Body of pancreas (tissue), 4 donors: Measurements from ENCODE around the gene PACS2.

Experiments used
- POLR2A ChIP-seq, 3 donors: fragments of 450-650 bp; IDR thresholded peaks; one replicate each; pipeline ENCODE4 v1.6.1; 2016; ENCODE audit warnings: antibody characterized with exemption in 3 of 3, mild to moderate bottlenecking in 2 of 3
- TF ChIP-seq, protein P1 (sequence below), 7 experiments: fragments of 450-650 bp in 4 of 7; fragments of 200-600 bp in 3 of 7; sonication (generic) in 3 of 7; IDR thresholded peaks; one replicate each; pipeline ENCODE4 v1.5.1; 2016 to 2019; ENCODE audit warnings: antibody characterized with exemption in 7 of 7

DNA sequence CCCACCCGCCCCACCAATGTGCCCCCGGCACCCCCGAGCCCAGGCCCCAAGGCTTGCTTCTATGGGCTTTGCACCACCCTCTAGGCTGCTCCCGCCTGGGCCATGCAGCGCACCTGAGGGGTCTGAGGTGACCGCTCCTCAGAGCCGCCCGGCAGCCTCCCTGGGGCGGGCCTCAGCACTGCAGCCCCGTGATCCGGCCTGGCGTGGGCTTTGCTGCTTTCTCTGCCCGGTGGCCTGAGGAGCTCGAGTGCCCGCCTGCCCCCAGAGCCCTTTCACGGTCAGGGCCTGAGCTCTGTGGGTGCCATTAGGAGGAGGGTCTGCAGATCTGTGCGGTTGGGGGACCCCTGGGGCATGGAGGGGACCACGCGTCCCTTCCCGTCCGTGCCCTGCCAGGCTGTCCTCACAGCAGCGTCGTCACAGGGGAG lies 111.3 kb downstream of the PACS2 start:
- TF ChIP-seq, protein P1, sequence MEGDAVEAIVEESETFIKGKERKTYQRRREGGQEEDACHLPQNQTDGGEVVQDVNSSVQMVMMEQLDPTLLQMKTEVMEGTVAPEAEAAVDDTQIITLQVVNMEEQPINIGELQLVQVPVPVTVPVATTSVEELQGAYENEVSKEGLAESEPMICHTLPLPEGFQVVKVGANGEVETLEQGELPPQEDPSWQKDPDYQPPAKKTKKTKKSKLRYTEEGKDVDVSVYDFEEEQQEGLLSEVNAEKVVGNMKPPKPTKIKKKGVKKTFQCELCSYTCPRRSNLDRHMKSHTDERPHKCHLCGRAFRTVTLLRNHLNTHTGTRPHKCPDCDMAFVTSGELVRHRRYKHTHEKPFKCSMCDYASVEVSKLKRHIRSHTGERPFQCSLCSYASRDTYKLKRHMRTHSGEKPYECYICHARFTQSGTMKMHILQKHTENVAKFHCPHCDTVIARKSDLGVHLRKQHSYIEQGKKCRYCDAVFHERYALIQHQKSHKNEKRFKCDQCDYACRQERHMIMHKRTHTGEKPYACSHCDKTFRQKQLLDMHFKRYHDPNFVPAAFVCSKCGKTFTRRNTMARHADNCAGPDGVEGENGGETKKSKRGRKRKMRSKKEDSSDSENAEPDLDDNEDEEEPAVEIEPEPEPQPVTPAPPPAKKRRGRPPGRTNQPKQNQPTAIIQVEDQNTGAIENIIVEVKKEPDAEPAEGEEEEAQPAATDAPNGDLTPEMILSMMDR (IDR thresholded peaks at IDR 0.05), result no peak
- no peak for TF ChIP-seq POLR2A (IDR thresholded peaks at IDR 0.05)
